Chondrocyte (in vitro differentiated cells): ENCODE results near the gene RIMS4. TPM values are rescaled to one million over a fixed set of nuclear protein-coding genes. Genes with fewer than 3 reads are reported as not detected.

Source experiments
- DNase-seq: peaks from one replicate; pipeline ENCODE4 v3.0.0; 2021; ENCODE audit warnings: mixed read lengths, low spot score
- H3K27ac Mint-ChIP-seq: one replicate; pipeline ENCODE4 v1.8.0; 2021; ENCODE audit warnings: mild to moderate bottlenecking, moderate library complexity, mixed read lengths; ENCODE audit not compliant: unreplicated experiment
- H3K27me3 Mint-ChIP-seq: 2 replicates; pipeline ENCODE4 v1.8.0; 2021; ENCODE audit warnings: low read depth, mixed read lengths
- H3K36me3 Mint-ChIP-seq: 2 replicates; pipeline ENCODE4 v1.8.0; 2021; ENCODE audit warnings: low read depth, mixed read lengths
- H3K4me1 Mint-ChIP-seq: 2 replicates; pipeline ENCODE4 v1.8.0; 2021; ENCODE audit warnings: low read depth, mild to moderate bottlenecking, mixed read lengths
- H3K4me3 Mint-ChIP-seq: one replicate; pipeline ENCODE4 v1.8.0; 2021; ENCODE audit warnings: mild to moderate bottlenecking, moderate library complexity, mixed read lengths; ENCODE audit not compliant: unreplicated experiment
- H3K9me3 Mint-ChIP-seq: 2 replicates; pipeline ENCODE4 v1.8.0; 2021; ENCODE audit warnings: low read depth, mixed read lengths
- long read RNA-seq: library from polyadenylated mRNA; stranded (forward); transcript quantifications from one replicate; pipeline ENCODE4 v2.0.0, GENCODE V29; 2021
- total RNA-seq: library from RNA; stranded (reverse); gene quantifications from 3 replicates; pipeline ENCODE4 v1.2.1, GENCODE V29; 2021
- TF ChIP-seq, protein P1 (sequence below): fragments of 200-600 bp; sonication (generic); IDR thresholded peaks from 2 replicates; pipeline ENCODE4 v1.5.0; 2021; ENCODE audit warnings: antibody characterized with exemption, mild to moderate bottlenecking, moderate library complexity

The RIMS4 gene
- 1.4 to 2.1 TPM (median 1.7 TPM) in 3 replicates for total RNA-seq
- long read RNA-seq, full-length matches to known transcripts = 1 of 3 reads
- long read RNA-seq, partial matches to known transcripts = 0 of 3 reads
- long read RNA-seq, other reads (novel, unspliced or antisense) = 2 of 3 reads

DNA sequence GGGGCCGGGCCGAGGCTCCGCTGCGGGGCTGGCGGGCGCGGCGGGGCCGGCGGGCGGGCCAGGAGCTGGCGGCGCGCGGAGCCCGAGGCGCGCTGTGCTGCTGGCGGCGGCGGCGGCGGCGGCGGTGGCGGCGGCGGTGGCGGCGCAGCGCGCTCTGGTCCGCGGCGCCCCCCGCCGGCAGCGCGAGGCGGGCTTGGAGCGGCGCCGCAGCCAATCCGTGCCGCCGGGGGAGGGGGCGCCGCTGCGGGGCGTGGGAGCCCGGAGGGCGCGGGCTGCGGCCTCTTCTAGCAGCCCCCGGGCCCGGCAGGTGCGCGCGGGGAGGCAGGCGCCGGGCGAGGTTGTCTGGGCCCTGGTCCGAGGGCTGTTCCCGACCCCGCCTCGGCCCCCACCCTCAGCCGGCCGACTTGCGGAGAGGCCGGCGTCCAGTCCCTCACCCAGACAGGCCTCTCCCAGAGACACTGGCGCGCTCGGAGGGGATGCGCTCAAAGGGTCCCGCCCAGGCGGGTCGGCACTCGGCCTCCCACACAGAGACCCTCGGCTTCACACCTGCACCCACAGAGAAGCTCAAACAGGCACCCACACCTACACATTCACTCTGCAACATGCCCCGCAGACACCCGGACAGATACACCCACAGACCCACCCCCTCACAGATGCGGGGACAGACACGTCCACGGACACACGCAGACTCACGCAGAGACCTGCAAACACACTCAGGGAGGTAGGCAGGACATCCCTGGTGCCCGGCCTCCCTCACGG lies at the start of gene RIMS4:
RIMS4 (minus strand) TSS at position 156 of the 759 bp plus-strand sequence. CDS start 275 bp downstream, outside the sequence.
- DNase-seq = no peak
- Mint-ChIP-seq H3K4me1 (peaks cover 11% of the 10 kb centered on the region), H3K36me3 (peaks cover 10% of the 10 kb centered on the region), H3K9me3 (peaks cover 6% of the 10 kb centered on the region), H3K27ac (no peak within 1 kb of the TSS), H3K4me3 (peak within 1 kb of the TSS; percentile 67), H3K27me3 (peaks cover 50% of the 10 kb centered on the region)
- TF ChIP-seq, protein P1, sequence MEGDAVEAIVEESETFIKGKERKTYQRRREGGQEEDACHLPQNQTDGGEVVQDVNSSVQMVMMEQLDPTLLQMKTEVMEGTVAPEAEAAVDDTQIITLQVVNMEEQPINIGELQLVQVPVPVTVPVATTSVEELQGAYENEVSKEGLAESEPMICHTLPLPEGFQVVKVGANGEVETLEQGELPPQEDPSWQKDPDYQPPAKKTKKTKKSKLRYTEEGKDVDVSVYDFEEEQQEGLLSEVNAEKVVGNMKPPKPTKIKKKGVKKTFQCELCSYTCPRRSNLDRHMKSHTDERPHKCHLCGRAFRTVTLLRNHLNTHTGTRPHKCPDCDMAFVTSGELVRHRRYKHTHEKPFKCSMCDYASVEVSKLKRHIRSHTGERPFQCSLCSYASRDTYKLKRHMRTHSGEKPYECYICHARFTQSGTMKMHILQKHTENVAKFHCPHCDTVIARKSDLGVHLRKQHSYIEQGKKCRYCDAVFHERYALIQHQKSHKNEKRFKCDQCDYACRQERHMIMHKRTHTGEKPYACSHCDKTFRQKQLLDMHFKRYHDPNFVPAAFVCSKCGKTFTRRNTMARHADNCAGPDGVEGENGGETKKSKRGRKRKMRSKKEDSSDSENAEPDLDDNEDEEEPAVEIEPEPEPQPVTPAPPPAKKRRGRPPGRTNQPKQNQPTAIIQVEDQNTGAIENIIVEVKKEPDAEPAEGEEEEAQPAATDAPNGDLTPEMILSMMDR = peak; percentile 38

DNA sequence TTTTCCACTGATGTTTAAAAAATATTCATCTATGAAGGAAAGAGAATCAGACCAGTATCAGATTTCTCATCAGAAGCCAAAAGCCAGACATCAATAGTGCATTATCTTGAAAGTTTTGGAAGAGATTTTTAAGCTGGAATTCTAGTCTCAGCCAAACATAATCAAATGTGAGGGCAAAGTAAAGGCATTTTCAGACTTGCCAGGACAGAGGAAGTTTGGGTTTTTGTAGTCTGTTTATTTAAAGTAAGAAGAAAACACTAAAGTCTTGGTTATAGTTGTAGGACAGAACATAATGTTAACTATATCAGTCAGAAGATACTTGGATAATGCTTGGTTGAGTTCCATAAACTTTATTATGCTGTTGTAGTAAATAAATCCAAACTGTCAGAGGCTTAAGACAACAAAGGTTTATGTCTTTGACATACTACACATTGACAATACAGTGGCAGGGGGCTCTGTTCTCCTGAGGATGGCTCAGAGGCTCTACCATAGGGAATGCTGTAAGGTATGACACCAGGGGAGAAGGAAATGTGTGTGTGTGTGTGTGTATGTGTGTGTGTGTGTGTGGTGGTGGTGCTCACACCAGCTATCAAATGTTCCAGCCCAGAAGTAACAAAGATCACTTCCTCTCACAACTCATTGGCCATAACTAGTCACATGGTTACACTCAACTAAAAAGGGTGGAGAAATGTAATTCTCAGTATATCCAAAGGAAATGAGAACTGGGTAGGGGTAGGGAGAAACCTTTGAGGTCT lies 48.4 kb upstream of the RIMS4 start:
- Mint-ChIP-seq H3K36me3 (no peaks in the 10 kb centered on the region), H3K27ac (no peak overlapping the region), H3K9me3 (no peaks in the 10 kb centered on the region), H3K4me3 (no peak overlapping the region), H3K4me1 (peaks cover 36% of the 10 kb centered on the region), H3K27me3 (peaks cover 3% of the 10 kb centered on the region)
- DNase-seq = no peak
- TF ChIP-seq, protein P1 = no peak

DNA sequence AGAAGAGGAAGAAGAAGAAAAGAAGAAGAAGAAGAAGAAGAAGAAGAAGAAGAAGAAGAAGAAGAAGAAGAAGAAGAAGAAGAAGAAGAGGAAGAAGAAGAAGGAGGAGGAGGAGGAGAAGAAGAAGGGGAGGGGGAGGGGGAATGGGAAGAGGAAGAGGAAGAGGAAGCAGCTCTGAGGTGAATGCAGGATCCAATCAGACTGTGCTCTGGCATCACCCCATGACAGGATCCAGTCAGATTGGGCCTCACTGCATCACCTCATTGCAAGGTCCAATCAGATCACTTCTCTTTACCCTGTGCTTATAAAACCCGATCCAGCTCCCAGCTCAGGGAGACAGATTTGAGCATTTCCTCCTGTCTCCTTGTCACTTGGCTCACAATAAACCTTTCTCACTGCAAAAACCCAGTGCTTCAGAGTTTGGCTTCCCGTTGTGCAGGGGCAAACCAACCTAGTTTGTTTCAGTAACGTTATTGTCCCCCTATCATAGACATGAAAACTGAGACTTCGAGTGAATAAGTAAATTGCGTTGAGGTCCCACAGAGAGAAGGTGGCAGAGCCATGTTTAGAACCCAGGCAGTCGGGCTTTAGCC lies 46.6 kb upstream of the RIMS4 start:
- DNase-seq = no peak
- H3K9me3 Mint-ChIP-seq = no peaks in the 10 kb centered on the region
- TF ChIP-seq, protein P1 = no peak
- no peak overlapping the region for H3K27ac Mint-ChIP-seq
- no peaks in the 10 kb centered on the region for H3K36me3 Mint-ChIP-seq
- H3K27me3 Mint-ChIP-seq = peaks cover 11% of the 10 kb centered on the region
- peaks cover 24% of the 10 kb centered on the region for H3K4me1 Mint-ChIP-seq
- H3K4me3 Mint-ChIP-seq = no peak overlapping the region

DNA sequence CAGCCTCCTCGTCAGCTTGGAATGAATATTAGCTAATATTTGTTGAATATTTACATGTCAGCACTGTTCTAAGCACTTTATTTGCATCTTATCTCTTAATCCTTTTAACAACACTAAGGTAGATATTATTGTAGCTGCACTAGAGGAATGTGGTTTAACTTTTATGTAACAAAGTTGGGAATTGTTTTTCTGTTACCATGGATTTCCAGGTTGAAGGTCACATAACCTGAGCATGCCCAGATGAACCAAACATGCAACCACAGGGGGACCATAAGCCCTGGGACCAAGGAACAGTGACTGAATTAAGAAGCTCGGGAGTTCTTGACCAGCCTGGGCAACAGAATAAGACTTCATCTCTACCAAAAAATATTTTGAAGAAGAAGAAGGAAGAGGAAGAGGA lies 46.1 kb upstream of the RIMS4 start:
- Mint-ChIP-seq H3K9me3 (no peaks in the 10 kb centered on the region), H3K4me1 (peaks cover 19% of the 10 kb centered on the region), H3K36me3 (no peaks in the 10 kb centered on the region), H3K4me3 (no peak overlapping the region), H3K27me3 (peaks cover 13% of the 10 kb centered on the region), H3K27ac (no peak overlapping the region)
- no peak for DNase-seq
- TF ChIP-seq, protein P1 = no peak

DNA sequence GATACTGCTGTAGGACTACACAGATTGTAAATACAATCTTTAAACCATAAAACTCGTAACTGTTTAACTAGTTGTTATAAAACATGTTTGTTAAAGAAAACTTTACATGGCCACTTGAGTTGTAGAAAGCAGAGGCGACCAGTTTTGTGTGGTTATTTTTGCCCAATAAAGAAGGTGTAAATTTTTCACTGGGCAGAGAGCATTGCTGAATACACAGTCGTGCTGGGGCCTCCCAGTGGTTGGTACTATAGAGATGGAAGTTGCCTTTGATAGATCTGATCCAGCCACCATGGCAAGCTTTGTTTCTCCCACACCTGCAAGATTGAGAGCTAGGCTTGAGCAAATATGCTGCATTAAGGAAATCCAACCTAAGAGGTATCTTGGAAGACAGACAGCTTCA lies 41.2 kb upstream of the RIMS4 start:
- Mint-ChIP-seq H3K9me3 (peaks cover 1% of the 10 kb centered on the region), H3K27ac (no peak overlapping the region), H3K36me3 (no peaks in the 10 kb centered on the region), H3K27me3 (peaks cover 41% of the 10 kb centered on the region), H3K4me1 (peaks cover 5% of the 10 kb centered on the region), H3K4me3 (no peak overlapping the region)
- DNase-seq = no peak
- TF ChIP-seq, protein P1 = no peak
